HepG2 (cell line): ENCODE data around the gene STKLD1. TPM values are rescaled to one million over a fixed set of nuclear protein-coding genes. Genes with fewer than 3 reads are reported as not detected.

Source experiments
- CENPX ChIP-seq: sonication (generic); formaldehyde crosslinking; IDR thresholded peaks from 2 replicates; pipeline ENCODE4 v1.9.0; 2021; ENCODE audit warnings: mild to moderate bottlenecking, missing genetic modification reagents, moderate library complexity
- CHCHD3 ChIP-seq: sonication (generic); formaldehyde crosslinking; IDR thresholded peaks from 2 replicates; pipeline ENCODE4 v1.8.0; 2022; ENCODE audit warnings: mild to moderate bottlenecking, missing genetic modification reagents, moderate library complexity
- ERF ChIP-seq: IDR thresholded peaks from 2 replicates; pipeline ENCODE4 v1.6.1; 2018; ENCODE audit warnings: missing biosample characterization, missing genetic modification reagents
- GTF3A ChIP-seq: sonication (generic); formaldehyde crosslinking; conservative IDR thresholded peaks from 2 replicates; pipeline ENCODE4 v1.4.0; 2020; ENCODE audit warnings: mild to moderate bottlenecking, missing genetic modification reagents
- HDAC6 ChIP-seq: fragments of 200-600 bp; sonication (generic); IDR thresholded peaks from 2 replicates; pipeline ENCODE4 v1.7.0; 2017; ENCODE audit warnings: mild to moderate bottlenecking, antibody characterized with exemption, low read length, low read depth
- HNF1B ChIP-seq: sonication (generic); formaldehyde crosslinking; IDR thresholded peaks from 2 replicates; pipeline ENCODE4 v1.5.1; 2020; ENCODE audit warnings: mild to moderate bottlenecking, moderate library complexity, missing genetic modification reagents
- HOXD1 ChIP-seq: sonication (generic); formaldehyde crosslinking; IDR thresholded peaks from 2 replicates; pipeline ENCODE4 v1.5.0; 2020; ENCODE audit warnings: missing genetic modification reagents
- JUN ChIP-seq: sonication (generic); formaldehyde crosslinking; IDR thresholded peaks from 2 replicates; pipeline ENCODE4 v1.4.0; 2020; ENCODE audit warnings: mild to moderate bottlenecking, missing genetic modification reagents
- KLF13 ChIP-seq: sonication (generic); formaldehyde crosslinking; IDR thresholded peaks from 2 replicates; pipeline ENCODE4 v1.4.0; 2020; ENCODE audit warnings: mild to moderate bottlenecking, missing genetic modification reagents
- RERE ChIP-seq: IDR thresholded peaks from 2 replicates; pipeline ENCODE4 v1.6.1; 2016; ENCODE audit warnings: low read depth, missing genetic modification reagents, missing compliant biosample characterization
- RFXAP ChIP-seq: sonication (generic); formaldehyde crosslinking; IDR thresholded peaks from 2 replicates; pipeline ENCODE4 v1.4.0; 2020; ENCODE audit warnings: missing genetic modification reagents, borderline replicate concordance
- SYNCRIP ChIP-seq: fragments of 200-400 bp; formaldehyde crosslinking; IDR thresholded peaks from 2 replicates; pipeline ENCODE4 v1.6.1; 2018; ENCODE audit warnings: mild to moderate bottlenecking, low read depth, low read length; ENCODE audit not compliant: insufficient read depth
- ZNF10 ChIP-seq: sonication (generic); formaldehyde crosslinking; IDR thresholded peaks from 2 replicates; pipeline ENCODE4 v1.4.0; 2020; ENCODE audit warnings: mild to moderate bottlenecking, low read depth, missing genetic modification reagents, borderline replicate concordance
- ZNF121 ChIP-seq: sonication (generic); formaldehyde crosslinking; IDR thresholded peaks from 2 replicates; pipeline ENCODE4 v1.5.0; 2020; ENCODE audit warnings: mild to moderate bottlenecking, missing genetic modification reagents
- ZNF687 ChIP-seq: sonication (generic); formaldehyde crosslinking; IDR thresholded peaks from 2 replicates; pipeline ENCODE4 v1.5.1; 2020; ENCODE audit warnings: mild to moderate bottlenecking, missing genetic modification reagents, moderate library complexity
- polyA plus RNA-seq, 8 experiments: library from polyadenylated mRNA; depleted of rRNA in 3 of 8; stranded (reverse) in 7 of 8; unstranded in 1 of 8; fragments of >200 nt; fragmentation: Illumina TruSeq in 4 of 8; extraction: Trizol in 4 of 8; gene quantifications; 2 replicates each; pipeline versions ENCODE4 v1.2.1 to v1.2.3, GENCODE V29; 2011 to 2016; ENCODE audit warnings: low read depth in 4 of 8, missing spikeins in 1 of 8, mixed read lengths in 1 of 8; ENCODE audit not compliant: insufficient read depth in 1 of 8
- total RNA-seq, 5 experiments: library from RNA; depleted of rRNA; stranded (reverse); fragments of >200 nt; fragmentation: Illumina TruSeq; extraction: Trizol; gene quantifications; 2 replicates each; pipeline ENCODE4 v1.2.3, GENCODE V29; 2016; ENCODE audit warnings: low read depth in 1 of 5
- TF ChIP-seq, protein P1 (sequence below): IDR thresholded peaks from 2 replicates; pipeline ENCODE4 v1.6.1; 2016; ENCODE audit warnings: low read depth, control low read depth

Gene STKLD1
- total and polyA plus RNA-seq, 2 of the 13 experiments (the other 11 are each of a cell fraction or from before 2014, with no cell fraction given), result 1.5 to 2.2 TPM

GRCh38 chr9:133351908-133352634 lies 24.1 kb upstream of the STKLD1 start (continued):
- 0 out of 2 replicates have a peak, but pooled peaks have one; percentile 47 for TF ChIP-seq RFXAP (CRISPR knock-in tag)
- no peak for TF ChIP-seq RERE (CRISPR knock-in tag)
- 0 out of 2 replicates have a peak, but pooled peaks have one; percentile 41 for TF ChIP-seq ERF
- no peak for TF ChIP-seq ZNF10 (CRISPR knock-in tag)
- TF ChIP-seq CENPX (CRISPR knock-in tag), result no peak
- no peak for TF ChIP-seq ZNF121
- peak; percentile 42; the same call in 1 of the 2 replicates for TF ChIP-seq ZNF687 (CRISPR knock-in tag)
- TF ChIP-seq, protein P1, sequence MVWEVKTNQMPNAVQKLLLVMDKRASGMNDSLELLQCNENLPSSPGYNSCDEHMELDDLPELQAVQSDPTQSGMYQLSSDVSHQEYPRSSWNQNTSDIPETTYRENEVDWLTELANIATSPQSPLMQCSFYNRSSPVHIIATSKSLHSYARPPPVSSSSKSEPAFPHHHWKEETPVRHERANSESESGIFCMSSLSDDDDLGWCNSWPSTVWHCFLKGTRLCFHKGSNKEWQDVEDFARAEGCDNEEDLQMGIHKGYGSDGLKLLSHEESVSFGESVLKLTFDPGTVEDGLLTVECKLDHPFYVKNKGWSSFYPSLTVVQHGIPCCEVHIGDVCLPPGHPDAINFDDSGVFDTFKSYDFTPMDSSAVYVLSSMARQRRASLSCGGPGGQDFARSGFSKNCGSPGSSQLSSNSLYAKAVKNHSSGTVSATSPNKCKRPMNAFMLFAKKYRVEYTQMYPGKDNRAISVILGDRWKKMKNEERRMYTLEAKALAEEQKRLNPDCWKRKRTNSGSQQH, result no peak
- no peak for TF ChIP-seq HDAC6
- no peak for TF ChIP-seq KLF13 (CRISPR knock-in tag)
- TF ChIP-seq SYNCRIP, result no peak
- no peak for TF ChIP-seq JUN (CRISPR knock-in tag)
- no peak for TF ChIP-seq HNF1B (CRISPR knock-in tag)
- TF ChIP-seq HOXD1 (CRISPR knock-in tag), result no peak
- no peak for TF ChIP-seq CHCHD3 (CRISPR knock-in tag)
- TF ChIP-seq GTF3A (CRISPR knock-in tag), result 0 out of 2 replicates have a peak, but pooled peaks have one; percentile 60
